NAMALWA (cell line): Measurements from ENCODE around the gene ZPBP2.

ENCODE experiments used
- DNase-seq: peaks from one replicate; pipeline ENCODE4 v3.0.0-alpha.2; 2015; ENCODE audit warnings: low spot score

The ZPBP2 gene

GRCh38 chr17:39913989-39914388 is 46.0 kb downstream of the ZPBP2 start:
- no peak for DNase-seq

GRCh38 chr17:39915559-39915958 is 47.6 kb downstream of the ZPBP2 start:
- DNase-seq: no peak

GRCh38 chr17:39916918-39917317 is 48.9 kb downstream of the ZPBP2 start:
- no peak for DNase-seq

GRCh38 chr17:39919087-39919683 is 51.2 kb downstream of the ZPBP2 start:
- no peak for DNase-seq

GRCh38 chr17:39920218-39921210 is 52.5 kb downstream of the ZPBP2 start:
- DNase-seq: no peak

GRCh38 chr17:39921323-39921722 is 53.3 kb downstream of the ZPBP2 start:
- DNase-seq: no peak

GRCh38 chr17:39922006-39922405 is 54.0 kb downstream of the ZPBP2 start:
- no peak for DNase-seq

- no peak for DNase-seq
These were observed 55.2 kb downstream of the ZPBP2 start for GRCh38 chr17:39923230-39923629.

GRCh38 chr17:39923836-39924690 is 56.1 kb downstream of the ZPBP2 start:
- DNase-seq: no peak

GRCh38 chr17:39924691-39925055 is 56.7 kb downstream of the ZPBP2 start:
- no peak for DNase-seq

- no peak for DNase-seq
These were observed 57.5 kb downstream of the ZPBP2 start for GRCh38 chr17:39925282-39926134.

- DNase-seq: peak; percentile 52
These were observed 58.2 kb downstream of the ZPBP2 start for GRCh38 chr17:39926135-39926587.

- DNase-seq: peak; percentile 57
These were observed 58.6 kb downstream of the ZPBP2 start for GRCh38 chr17:39926588-39927100.
